ENCODE results near the gene MYO7B. TPM values are rescaled to one million over a fixed set of nuclear protein-coding genes. Genes with fewer than 3 reads are reported as not detected.

MYO7B gene
- total RNA-seq, 1 donor from 2014 or later = 3.0 TPM

GRCh38 chr2:127577973-127578372, 42.5 kb downstream of the MYO7B start:
- H3K9me3 Mint-ChIP-seq = no peaks in the 10 kb centered on the region
- H3K27ac Mint-ChIP-seq = peak overlapping the region; percentile 86
- H3K4me1 Mint-ChIP-seq = peaks cover 59% of the 10 kb centered on the region
- peak; percentile 96 for ATAC-seq (ENCODE audit: low read depth)
- intact Hi-C loops (cut with micrococcal nuclease) = loop anchor here (1.0 to 5.0 kb wide), 2 partner anchors 52 to 124 kb away; partner anchors contain the start of genes IWS1 and SFT2D3
- TF ChIP-seq, protein P1, sequence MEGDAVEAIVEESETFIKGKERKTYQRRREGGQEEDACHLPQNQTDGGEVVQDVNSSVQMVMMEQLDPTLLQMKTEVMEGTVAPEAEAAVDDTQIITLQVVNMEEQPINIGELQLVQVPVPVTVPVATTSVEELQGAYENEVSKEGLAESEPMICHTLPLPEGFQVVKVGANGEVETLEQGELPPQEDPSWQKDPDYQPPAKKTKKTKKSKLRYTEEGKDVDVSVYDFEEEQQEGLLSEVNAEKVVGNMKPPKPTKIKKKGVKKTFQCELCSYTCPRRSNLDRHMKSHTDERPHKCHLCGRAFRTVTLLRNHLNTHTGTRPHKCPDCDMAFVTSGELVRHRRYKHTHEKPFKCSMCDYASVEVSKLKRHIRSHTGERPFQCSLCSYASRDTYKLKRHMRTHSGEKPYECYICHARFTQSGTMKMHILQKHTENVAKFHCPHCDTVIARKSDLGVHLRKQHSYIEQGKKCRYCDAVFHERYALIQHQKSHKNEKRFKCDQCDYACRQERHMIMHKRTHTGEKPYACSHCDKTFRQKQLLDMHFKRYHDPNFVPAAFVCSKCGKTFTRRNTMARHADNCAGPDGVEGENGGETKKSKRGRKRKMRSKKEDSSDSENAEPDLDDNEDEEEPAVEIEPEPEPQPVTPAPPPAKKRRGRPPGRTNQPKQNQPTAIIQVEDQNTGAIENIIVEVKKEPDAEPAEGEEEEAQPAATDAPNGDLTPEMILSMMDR (IDR thresholded peaks at IDR 0.05) = no peak
- CTCF ChIA-PET = interaction anchor here (1.4 kb wide), 1 partner anchor 13 kb away, joined by 10 read pairs; no protein-coding TSS in a partner anchor
- DNase-seq = peak; percentile 48
- POLR2A ChIA-PET = interaction anchor here (0.5 to 1.7 kb wide), 3 partner anchors 14 to 122 kb away, joined by 3 to 4 read pairs (median 3); partner anchors contain the start of gene IWS1
- H3K36me3 Mint-ChIP-seq (ENCODE audit: low read depth) = no peaks in the 10 kb centered on the region
- peak overlapping the region; percentile 72 for H3K4me3 Mint-ChIP-seq
- no peaks in the 10 kb centered on the region for H3K27me3 Mint-ChIP-seq

GRCh38 chr2:127578411-127578810, 42.9 kb downstream of the MYO7B start:
- ChIA-PET CTCF (interaction anchor here (1.4 kb wide), 1 partner anchor 13 kb away, joined by 10 read pairs; no protein-coding TSS in a partner anchor), POLR2A (interaction anchor here (0.5 to 1.7 kb wide), 3 partner anchors 13 to 122 kb away, joined by 3 to 4 read pairs (median 3); partner anchors contain the start of gene IWS1)
- no peak for DNase-seq
- TF ChIP-seq, protein P1 (IDR thresholded peaks at IDR 0.05) = no peak
- intact Hi-C loops (cut with micrococcal nuclease) = loop anchor here (1.0 to 5.0 kb wide), 2 partner anchors 52 to 124 kb away; partner anchors contain the start of genes IWS1 and SFT2D3
- Mint-ChIP-seq H3K4me1 (peaks cover 56% of the 10 kb centered on the region), H3K36me3 (ENCODE audit: low read depth) (no peaks in the 10 kb centered on the region), H3K27me3 (no peaks in the 10 kb centered on the region), H3K4me3 (peak overlapping the region; percentile 72), H3K27ac (peak overlapping the region; percentile 86), H3K9me3 (no peaks in the 10 kb centered on the region)
- ATAC-seq (ENCODE audit: low read depth) = no peak

- Mint-ChIP-seq H3K27ac (no peak overlapping the region), H3K36me3 (ENCODE audit: low read depth) (no peaks in the 10 kb centered on the region), H3K4me1 (peaks cover 52% of the 10 kb centered on the region), H3K9me3 (no peaks in the 10 kb centered on the region), H3K4me3 (no peak overlapping the region), H3K27me3 (no peaks in the 10 kb centered on the region)
- TF ChIP-seq, protein P1 (IDR thresholded peaks at IDR 0.05) = no peak
- ATAC-seq (ENCODE audit: low read depth) (no peak), DNase-seq (no peak)
- ChIA-PET POLR2A (interaction anchor here (0.6 to 1.3 kb wide), 3 partner anchors 15 to 271 kb away, joined by 3 read pairs; partner anchors contain the start of gene IWS1), CTCF (interaction anchor here (2.0 kb wide), 1 partner anchor 12 kb away, joined by 16 read pairs; no protein-coding TSS in a partner anchor)
- intact Hi-C loops (cut with micrococcal nuclease) = loop anchor here (5.0 kb wide), 1 partner anchor 123 kb away; the partner anchor contains the start of gene SFT2D3
These were observed 43.7 kb downstream of the MYO7B start for GRCh38 chr2:127579231-127579630.

GRCh38 chr2:127580167-127581049, 44.9 kb downstream of the MYO7B start:
- CTCF ChIA-PET = interaction anchor here (2.0 kb wide), 1 partner anchor 11 kb away, joined by 16 read pairs; no protein-coding TSS in a partner anchor
- ATAC-seq (ENCODE audit: low read depth) (no peak), DNase-seq (no peak)
- H3K4me1 Mint-ChIP-seq = peaks cover 41% of the 10 kb centered on the region
- no peaks in the 10 kb centered on the region for H3K9me3 Mint-ChIP-seq
- no peak overlapping the region for H3K27ac Mint-ChIP-seq
- no peaks in the 10 kb centered on the region for H3K36me3 Mint-ChIP-seq (ENCODE audit: low read depth)
- H3K4me3 Mint-ChIP-seq = no peak overlapping the region
- TF ChIP-seq, protein P1 (IDR thresholded peaks at IDR 0.05) = no peak
- intact Hi-C loops (cut with micrococcal nuclease) = no loop called here
- no peaks in the 10 kb centered on the region for H3K27me3 Mint-ChIP-seq
- POLR2A ChIA-PET = interaction anchor here (1.2 to 1.3 kb wide), 2 partner anchors 17 to 54 kb away, joined by 3 read pairs; partner anchors contain the start of gene IWS1

DNA sequence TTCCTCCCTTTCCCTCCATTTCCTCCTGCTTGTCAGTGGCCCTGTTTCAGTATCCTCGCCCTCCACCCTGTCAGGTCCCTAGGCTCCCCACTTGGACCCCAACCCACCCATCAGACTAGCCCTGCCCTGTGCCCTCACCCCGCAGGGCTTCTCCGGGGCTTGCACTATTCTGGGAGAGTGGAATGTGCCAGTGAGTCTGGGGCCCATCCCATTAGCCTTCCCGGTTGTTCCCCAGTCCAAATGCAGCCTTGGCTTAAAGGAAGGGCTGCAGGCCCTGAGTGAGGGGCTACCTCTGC, 45.5 kb downstream of the MYO7B start:
- no peak for DNase-seq
- H3K9me3 Mint-ChIP-seq = no peaks in the 10 kb centered on the region
- intact Hi-C loops (cut with micrococcal nuclease) = no loop called here
- ChIA-PET POLR2A (no interaction called here), CTCF (interaction anchor here (2.0 kb wide), 1 partner anchor 10 kb away, joined by 16 read pairs; no protein-coding TSS in a partner anchor)
- no peak overlapping the region for H3K4me3 Mint-ChIP-seq
- H3K27me3 Mint-ChIP-seq = no peaks in the 10 kb centered on the region
- H3K36me3 Mint-ChIP-seq (ENCODE audit: low read depth) = no peaks in the 10 kb centered on the region
- peaks cover 35% of the 10 kb centered on the region for H3K4me1 Mint-ChIP-seq
- TF ChIP-seq, protein P1 (IDR thresholded peaks at IDR 0.05) = no peak
- H3K27ac Mint-ChIP-seq = no peak overlapping the region
- ATAC-seq (ENCODE audit: low read depth) = no peak

Data from activated B cell treated with CpG ODN at 0.5 μM for 24 hours (primary cell).